Measurements from ENCODE around the gene C3orf49.

DNA sequence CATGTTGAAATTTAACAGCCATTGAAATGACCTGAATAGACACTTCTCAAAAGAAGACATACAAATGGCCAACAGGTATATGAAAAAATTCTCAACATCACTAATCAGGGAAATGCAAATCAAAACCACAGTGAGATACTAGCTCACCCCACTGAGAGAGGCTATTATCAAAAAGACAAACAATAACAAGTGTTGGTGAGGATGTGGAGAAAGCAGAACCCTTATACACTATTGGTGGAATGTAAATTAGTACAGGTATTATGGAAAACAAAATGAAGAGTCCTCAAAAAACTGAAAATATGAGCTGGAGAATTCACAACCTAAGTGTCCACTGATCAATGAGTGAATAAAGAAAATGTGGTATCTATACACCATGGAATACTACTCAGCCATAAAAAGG is 23.0 kb downstream of the C3orf49 start:
- no peak for TF ChIP-seq POLR2A (IDR thresholded peaks at IDR 0.05; ENCODE audit: extremely low read depth, insufficient read length)
- TF ChIP-seq, protein P1, sequence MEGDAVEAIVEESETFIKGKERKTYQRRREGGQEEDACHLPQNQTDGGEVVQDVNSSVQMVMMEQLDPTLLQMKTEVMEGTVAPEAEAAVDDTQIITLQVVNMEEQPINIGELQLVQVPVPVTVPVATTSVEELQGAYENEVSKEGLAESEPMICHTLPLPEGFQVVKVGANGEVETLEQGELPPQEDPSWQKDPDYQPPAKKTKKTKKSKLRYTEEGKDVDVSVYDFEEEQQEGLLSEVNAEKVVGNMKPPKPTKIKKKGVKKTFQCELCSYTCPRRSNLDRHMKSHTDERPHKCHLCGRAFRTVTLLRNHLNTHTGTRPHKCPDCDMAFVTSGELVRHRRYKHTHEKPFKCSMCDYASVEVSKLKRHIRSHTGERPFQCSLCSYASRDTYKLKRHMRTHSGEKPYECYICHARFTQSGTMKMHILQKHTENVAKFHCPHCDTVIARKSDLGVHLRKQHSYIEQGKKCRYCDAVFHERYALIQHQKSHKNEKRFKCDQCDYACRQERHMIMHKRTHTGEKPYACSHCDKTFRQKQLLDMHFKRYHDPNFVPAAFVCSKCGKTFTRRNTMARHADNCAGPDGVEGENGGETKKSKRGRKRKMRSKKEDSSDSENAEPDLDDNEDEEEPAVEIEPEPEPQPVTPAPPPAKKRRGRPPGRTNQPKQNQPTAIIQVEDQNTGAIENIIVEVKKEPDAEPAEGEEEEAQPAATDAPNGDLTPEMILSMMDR (IDR thresholded peaks at IDR 0.05; ENCODE audit: low read depth, low read length), result no peak

Measured in NB4 (cell line).